Renal cortical epithelial cell (primary cell): ENCODE data around the gene SNIP1. TPM values are rescaled to one million over a fixed set of nuclear protein-coding genes. Genes with fewer than 3 reads are reported as not detected.
"Not testable (repeated sequence)": the region's sequence is repeated elsewhere in the genome, so short reads cannot be mapped to it uniquely, and the experiment has no call there.

Source experiments
- DNase-seq: peaks from one replicate; pipeline ENCODE4 v3.0.0-alpha.2; 2011; ENCODE audit warnings: low read depth
- total RNA-seq: library from RNA; depleted of rRNA; stranded (reverse); fragments of >200 nt; gene quantifications from 2 replicates; pipeline ENCODE4 v1.2.3, GENCODE V29; 2014

SNIP1 gene, protein sequence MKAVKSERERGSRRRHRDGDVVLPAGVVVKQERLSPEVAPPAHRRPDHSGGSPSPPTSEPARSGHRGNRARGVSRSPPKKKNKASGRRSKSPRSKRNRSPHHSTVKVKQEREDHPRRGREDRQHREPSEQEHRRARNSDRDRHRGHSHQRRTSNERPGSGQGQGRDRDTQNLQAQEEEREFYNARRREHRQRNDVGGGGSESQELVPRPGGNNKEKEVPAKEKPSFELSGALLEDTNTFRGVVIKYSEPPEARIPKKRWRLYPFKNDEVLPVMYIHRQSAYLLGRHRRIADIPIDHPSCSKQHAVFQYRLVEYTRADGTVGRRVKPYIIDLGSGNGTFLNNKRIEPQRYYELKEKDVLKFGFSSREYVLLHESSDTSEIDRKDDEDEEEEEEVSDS
- 14.1 and 19.4 TPM in 2 replicates for total RNA-seq

DNA sequence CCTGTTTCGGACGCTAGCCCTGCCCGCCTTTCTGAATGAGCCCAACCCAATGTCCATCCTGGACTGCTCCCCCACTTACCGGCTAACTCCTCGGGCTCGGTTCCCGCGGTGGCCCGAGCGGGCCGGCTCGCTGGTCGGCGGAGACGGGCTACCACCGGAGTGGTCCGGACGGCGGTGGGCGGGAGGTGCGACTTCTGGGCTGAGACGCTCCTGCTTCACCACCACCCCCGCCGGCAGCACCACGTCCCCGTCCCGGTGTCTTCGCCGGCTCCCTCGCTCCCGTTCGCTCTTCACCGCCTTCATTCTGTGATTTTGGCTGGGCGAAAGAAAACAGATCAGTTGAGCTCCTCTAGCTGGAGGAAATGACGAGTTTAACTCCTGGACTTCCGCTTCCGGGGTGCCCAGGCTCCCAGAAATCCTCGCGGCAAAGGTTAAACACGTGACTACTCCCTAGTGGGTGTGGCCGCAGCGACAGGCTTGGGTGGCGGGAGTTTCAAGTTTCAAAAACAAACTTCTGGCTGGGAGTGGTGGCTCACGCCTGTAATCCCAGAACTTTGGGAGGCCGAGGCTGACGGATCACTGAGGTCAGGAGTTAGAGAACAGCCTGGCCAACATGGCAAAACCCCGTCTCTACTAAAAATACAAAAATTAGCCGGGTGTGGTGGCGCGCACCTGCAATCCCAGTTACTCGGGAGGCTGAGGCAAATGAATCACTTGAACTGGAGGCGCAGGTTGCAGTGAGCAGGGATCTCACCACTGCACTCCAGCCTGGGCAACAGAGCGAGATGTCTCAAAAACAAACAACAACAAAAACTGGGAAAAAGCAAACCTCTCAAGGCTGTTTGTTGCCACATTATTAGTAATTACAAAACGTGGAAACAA lies at the start of gene SNIP1:
SNIP1 (minus strand) TSS at position 367 of the 882 bp plus-strand sequence; CDS start at position 303, 64 bp downstream.
- DNase-seq: peak; percentile 90

DNA sequence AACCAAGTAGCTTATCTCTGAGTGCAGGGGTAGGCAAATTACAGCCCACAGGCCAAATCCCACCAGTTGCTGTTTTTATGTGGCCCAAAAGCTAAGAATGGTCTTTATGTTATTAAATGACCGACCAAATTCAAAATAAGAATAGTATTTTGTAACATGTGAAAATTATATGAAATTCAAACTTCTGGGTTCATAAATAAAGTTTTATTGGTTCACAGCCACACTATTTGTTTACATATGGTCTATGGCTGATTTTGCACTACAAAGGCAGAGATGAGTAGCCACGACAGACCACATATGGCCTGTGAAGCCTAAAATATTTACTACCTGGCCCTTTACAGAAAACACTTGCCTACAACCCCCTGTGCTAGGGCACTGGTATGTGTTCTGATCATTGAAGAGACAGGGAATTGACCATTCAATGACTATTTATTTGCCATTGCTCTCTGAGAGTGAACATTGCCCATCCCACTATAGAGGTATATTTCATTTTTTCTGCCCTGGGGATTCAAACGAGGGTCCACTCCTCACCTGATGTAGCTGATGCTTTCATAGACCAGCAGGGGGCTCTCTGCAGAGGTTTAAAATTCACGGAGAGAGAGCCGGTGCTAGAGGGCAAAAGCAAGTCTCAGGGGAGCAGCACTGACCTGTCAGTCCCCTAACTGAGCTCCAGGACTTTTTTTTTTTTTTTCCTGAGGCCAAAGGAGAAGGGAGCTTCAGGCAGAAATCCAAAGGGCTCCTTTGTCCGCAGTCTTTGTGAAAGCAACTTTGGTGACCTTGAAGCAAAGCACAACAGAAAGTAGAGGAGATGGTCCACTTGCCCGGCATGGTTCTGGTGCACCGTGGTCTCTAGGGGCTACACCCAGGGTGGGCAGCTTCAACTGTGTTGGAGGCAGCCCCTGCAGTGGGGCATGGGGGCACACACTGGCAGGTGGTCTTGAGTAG lies 48.9 kb upstream of the SNIP1 start:
- DNase-seq: peak; percentile 19

DNA sequence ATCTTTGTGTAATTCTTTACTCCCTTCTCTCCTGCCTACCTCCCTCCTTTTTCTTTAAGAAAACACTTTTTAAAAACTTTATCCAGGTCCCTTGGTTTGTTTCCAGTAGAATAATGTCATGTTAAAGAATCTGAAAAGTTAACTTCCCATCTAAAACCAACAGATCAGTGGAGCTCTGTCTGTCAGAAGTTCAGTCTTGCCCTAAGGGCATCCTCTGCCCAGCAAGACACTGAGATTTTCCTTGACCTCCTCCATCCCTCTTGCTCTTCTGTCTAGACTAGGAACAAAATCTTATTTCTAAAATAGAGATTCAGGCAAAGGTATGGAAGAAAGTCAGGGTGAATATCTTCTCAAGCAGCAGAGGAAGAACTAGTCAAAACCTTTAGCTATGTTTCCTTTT lies 47.3 kb upstream of the SNIP1 start:
- DNase-seq: no peak

DNA sequence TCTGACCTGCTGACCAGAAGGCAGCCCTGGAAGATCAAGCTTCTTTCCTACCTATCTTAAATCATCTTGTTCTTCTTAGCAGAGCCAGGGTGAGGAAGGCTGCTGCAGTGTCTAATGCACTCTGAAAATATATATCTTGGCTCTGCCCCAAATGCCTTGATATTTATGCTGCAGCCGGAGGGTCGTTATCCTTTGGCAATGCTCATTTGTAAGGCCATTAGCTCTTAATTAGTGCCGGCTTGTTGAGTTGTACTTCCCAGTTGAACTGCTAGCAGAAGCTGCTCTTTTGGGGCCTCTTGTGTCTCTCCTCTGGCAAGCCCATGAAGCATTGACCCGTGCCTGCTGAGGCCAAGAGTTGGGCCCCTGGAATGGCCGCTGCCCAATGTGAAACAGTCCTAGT lies 45.8 kb upstream of the SNIP1 start:
- DNase-seq: no peak

DNA sequence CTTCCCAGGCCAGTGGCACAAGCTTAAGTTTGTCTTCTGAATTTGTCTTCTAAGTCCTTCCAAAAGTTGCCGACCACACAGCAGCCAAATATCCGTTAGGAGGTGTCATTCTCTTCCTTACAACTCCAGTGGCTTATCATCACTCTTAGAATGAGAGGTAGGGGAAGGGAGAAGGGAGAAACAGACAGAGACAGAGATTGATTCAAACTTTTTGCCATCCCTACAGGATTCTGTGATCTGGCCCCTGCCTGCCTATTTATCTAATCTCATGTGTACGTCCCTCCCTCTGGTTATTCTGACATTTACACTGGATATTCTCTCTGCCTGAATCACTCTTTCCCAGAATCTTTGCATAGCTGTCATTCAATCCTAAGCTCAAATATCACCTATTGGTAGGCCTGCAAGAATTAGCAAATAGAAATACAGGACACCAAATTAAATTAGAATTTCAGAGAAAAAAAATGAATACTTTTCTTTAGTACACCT lies 42.1 kb upstream of the SNIP1 start:
- no peak for DNase-seq

DNA sequence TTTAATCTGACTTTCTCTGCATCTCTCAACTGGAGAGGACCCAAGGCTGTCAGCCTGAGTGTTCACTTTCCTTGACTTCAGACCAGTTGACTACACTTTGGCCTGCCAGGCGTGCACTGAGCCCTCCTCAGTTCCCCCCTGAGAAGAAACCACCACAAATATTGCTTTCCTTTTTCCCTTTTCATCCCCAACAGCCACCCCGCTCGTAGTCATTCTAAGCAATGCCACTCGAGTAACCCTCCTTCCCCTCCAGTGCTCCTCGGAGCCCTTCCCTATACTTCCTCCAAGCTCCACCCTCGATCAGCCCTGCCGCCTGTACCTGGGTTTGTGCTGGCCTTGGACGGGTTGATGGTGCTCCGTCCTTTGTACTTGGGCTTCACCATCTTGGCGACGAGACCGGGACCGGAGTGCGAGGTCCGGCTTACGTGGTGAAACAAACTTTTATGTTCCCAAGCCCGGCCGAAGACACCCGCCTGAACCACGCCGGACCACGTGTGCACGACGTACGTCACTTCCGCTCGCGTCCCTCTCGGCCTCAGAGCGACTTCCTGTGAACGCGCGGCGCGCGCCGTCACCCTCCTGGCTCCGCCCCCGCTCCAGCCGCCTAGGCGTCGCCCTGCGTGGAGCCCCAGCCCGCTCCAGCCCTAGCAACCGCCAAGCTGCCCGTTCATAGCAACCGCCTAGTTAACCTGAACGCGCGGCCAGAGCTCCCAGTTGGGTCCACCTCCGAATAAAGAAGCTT lies 41.5 kb upstream of the SNIP1 start, which contains the start of gene GNL2:
GNL2 (minus strand) TSS at position 498 of the 742 bp plus-strand sequence; CDS start at position 383, 115 bp downstream.
- DNase-seq: peak; percentile 90

DNA sequence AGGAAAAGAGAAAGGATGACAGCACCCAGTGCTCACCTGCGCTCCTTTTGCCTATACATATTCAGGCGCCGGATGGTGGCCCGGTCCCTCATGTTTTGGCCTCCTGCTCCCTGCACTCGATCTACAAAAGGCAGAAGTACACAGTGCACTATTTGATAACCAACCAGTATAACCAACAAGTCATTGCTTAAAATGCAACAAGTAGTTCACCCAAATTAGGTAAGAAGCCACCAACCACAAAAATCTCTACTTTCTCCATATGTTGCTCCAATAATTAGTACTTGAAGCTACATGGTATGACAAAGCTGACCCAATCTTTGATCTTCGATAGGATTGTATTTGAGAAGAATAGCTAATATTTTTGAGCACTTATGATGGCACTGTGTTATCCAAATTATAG lies 39.6 kb upstream of the SNIP1 start:
- DNase-seq: no peak

DNA sequence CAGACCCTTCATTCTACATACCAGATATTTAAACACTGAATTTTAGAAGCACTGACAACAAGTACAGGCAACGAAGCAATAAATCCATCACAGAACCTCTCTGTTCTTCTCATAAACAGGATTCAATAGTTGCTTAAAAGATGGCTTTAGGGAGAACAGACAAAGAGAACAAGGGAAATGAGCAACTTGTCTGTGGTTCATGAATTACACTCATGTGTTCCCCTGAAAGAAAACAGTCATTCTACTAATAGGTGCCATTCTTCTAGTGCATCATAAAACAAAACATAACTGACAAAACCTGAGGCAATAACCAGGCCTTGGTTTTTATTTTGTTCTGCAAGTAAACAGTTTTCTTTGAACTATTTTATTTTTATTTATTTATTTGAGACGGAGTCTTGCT lies 34.8 kb upstream of the SNIP1 start:
- DNase-seq: no peak

DNA sequence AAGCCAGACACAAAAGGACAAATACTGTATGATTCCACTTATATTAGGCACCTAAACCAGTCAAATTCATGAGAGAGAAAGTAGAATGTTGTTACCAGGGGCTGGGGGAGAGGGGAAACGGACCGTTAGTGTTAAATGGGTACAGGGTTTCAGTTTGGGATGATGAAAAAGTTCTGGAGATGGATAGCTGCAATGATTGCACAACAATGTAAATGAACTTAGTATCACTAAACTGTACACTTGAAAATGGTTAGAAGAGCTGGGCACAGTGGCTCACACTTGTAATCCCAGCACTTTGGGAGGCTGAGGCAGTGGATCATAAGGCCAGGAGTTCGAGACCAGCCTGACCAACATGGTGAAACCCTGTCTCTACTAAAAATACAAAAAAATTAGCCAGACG lies 30.5 kb upstream of the SNIP1 start:
- not testable (repeated sequence) for DNase-seq

DNA sequence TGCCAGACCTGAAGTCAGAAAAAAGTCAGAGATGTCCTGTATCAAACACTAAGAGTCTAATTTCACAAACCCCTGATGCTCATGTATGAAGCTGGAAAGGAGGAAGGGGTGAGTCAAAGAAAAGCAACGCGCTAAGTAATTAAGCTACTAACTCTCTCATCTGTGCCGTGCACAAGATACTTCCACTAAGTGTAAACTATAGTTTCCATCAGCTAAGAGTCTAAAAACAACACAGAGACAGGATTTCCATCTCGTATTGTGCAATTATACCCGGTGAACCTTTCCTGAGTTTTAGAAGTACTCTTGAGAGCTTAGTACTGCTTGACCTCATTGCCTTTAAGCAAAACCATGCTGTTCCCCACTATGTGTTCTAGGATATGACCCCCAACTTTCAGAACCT lies 21.6 kb upstream of the SNIP1 start:
- DNase-seq: no peak

DNA sequence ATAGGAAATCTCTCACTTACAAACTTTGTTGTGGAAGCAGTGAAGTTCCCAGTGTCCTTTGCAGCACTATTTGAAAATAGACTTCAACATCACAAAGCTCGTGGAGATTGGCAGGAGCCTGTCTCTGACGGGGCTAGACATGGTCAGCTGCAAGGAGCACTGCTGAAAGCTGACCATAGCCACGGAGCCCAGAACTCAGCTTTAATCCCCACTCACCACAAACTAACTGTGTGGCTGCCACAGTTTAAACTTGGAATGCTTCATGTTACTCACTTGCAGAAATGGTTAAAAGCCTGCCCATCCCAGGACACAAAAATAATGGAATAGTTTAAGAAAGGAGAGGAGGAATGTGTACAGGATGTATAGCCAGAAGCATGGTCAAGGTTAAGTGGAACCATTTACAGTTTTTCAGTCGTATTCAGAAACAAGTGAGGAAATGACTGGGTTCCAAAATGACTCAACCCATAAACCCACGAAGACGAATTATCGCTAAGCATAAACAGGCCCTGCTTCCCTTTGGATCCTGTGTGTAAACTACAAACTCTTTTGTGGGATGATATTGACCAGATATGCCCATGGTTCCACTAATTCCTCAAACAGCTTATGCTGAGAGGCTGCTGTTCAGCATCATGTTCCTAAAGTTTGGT lies 20.9 kb upstream of the SNIP1 start:
- DNase-seq: no peak

DNA sequence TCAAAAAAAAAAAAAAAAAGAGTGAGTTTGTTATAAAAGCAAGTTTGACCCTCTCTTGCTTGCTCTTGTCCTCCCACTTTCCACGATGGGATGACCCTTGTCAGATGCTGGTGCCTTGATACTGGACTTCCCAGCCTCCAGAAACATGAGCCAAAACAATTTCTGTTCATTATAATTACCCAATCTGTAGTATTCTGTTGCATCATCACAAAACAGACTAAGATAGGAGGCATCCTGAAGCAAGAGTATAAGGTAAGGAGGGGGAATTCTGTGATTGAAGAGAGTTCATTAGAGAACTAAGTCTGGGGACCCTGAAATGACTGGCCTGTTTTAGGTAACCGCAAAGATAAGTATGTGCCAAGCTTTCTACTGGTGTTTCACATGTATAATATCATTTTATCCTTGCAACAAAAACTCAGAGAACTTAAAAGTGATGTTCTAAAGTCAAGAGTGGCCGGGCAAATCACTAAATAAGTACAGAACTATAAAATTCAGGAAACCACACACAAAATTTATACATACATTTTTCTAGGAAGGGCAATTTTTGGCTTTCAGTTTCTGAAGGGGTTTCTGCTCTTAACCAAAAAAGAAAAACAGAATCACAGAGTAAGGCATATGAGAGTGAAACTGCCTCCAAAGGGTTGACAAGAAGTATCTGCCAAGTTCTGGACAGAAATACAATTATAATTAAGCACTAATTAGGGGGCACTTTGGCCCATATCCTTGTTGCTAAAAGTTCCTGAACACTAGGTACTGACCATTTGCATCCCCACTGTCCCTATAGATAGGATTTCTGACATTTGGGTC lies 16.6 kb upstream of the SNIP1 start:
- DNase-seq: no peak

DNA sequence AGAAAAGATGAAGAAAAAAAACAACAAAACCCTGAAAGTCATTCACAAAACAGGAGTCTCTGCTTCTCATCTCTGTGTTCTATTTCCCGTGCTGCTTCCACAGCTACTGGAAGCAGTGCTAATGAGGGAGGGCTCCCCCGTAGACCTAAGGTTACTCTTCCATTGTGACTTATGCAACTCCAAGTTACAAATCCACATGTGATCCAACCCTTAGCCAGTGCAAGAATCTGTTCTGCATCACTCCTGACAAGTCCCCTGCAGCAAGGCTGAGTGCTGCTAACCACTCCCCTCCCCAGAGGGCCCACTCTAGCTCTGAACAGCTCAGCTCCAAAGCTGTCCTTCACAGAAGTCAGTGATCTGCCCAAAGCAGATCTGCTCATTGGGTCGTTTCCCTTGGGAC lies 12.9 kb upstream of the SNIP1 start:
- no peak for DNase-seq

DNA sequence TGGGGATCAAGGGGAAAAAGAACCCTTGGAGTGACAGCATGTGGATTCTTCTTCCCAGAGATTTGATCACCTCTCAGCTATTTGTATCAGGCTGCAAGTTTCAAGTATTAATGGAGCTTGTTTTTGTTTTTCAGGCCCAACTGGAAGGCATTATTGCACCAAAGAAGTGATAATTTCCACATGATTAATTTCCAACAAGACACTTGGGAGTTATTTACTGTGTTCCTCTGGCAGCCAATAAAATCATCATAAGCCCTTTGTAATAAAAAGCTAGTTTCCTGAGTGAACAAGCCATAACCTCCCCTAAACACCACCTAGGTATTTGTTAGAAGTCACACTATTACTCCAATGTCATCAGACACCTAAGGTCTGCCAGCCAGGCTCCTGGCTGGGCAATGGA lies 10.8 kb upstream of the SNIP1 start:
- no peak for DNase-seq

DNA sequence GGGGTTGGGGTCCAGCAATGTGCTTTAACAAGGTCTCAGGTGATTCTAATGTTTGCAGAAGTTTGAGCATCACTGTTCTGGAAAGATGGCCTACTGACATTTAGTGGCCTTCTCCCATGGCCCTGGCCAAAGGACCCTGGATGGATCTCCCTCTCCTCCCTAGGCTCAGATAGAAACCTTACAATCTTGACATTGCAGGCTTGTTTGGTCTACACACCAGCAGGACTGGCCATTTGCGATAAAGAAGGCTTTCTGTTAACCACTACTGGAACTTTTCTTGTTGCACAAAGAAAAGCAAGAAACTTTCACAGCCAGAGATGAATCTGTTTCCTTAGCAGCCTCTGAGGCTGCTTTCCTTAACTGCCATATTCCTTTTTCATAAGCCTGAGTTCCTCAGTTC lies 8.9 kb upstream of the SNIP1 start:
- no peak for DNase-seq

DNA sequence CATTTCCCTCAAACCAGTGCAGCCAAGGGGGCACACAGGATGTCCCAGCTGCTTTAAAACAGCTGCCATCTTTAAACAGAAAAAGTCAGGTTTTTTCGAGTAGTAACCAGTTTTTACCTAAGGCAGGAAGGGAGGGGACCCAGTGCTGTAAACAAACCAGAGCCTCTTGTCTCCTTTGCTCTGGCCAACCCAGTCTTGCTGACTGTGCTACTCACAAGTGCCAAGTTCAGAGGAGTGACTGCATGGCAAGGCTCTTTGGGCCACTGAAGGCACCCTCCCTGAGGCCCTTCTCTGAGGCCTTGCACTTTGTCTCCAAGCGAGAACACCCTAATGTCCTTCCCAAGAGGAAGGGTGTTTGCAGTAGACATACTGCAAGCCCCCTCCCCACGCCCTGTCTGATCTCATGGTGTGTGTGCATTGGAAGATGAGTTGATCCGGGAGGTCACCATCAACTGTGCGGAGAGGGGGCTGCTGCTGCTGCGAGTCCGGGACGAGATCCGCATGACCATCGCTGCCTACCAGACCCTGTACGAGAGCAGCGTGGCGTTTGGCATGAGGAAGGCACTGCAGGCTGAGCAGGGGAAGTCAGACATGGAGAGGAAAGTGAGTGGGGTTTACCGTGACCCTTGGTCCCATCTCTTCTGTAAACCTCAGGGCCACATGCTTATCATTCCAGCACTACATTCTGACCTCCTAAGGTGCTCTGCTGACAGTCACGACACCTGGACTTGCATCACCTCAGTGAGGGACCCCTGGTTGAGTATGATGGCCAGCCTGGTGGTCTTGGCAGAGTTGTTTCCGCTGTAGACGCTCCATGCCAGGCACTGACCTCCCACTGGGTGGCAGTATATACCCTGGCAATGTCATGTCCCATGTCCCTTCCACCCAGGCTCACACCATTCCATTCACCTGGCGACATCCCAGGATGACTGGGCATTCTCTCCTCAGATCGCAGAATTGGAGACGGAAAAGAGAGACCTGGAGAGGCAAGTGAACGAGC lies 7.3 kb upstream of the SNIP1 start:
- no peak for DNase-seq

DNA sequence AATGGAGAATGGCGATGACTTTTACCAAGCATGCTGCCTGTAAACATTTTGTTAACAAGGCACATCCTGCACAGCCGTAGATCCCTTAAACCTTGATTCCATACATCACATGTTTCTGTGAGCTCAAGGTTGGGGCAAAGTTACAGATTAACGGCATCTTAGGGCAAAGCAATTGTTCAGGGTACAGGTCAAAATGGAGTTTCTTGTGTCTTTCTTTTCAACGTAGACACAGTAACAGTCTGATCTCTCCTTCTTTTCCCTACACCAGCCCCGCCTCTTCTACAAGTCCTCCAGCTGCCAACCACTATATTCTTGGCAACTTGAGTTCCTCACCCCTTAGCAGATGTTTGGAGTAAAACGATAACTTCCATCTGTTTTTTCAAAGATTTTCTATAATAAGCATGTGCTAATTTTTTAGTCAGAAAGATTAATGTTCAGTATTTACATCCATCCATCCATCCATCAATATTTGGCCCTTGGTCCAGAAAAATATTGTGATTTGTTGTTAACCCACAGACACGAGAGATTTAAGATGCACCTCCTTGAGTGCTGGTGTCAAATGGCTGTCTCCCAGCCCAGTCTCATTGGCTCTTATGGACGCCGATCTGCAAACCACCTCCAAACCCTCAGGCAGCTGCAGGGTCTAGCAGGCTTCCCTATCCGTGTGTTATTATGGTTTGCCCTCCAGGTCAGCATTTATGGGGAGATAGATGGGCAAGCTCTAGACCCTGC lies 6.5 kb upstream of the SNIP1 start:
- DNase-seq: no peak
